Measurements from ENCODE around the gene KSR2. TPM values are rescaled to one million over a fixed set of nuclear protein-coding genes. Genes with fewer than 3 reads are reported as not detected.

KSR2 gene
- total and polyA plus RNA-seq, 10 of the 15 experiments (the other 5 are each of a cell fraction or from before 2014, with no cell fraction given) = under 0.01 to 1.5 (median 0.01) TPM; not detected in 3

- TF ChIP-seq REST (IDR thresholded peaks at IDR 0.05; ENCODE audit: low read depth, low read length) (no peak), ZNF622 (IDR thresholded peaks at IDR 0.05) (no peak), SRF (IDR thresholded peaks at IDR 0.05; ENCODE audit: low read depth in 2 of 2, low read length in 2 of 2) (no peak)
These were observed 244.2 kb downstream of the KSR2 start (continued) for GRCh38 chr12:117724543-117724942.

- H3K4me3 ChIP-seq = no peak overlapping the region
- peaks cover 0 to 2% of the 10 kb centered on the region in 2 experiments; a peak in 1 of 4 replicates for H3K27me3 ChIP-seq (replicated peaks in 1 of 2; ENCODE audit: control insufficient read depth in 2 of 2, insufficient read depth in 2 of 2, low read length in 1 of 2)
- POLR2A ChIA-PET = no interaction called here
- in situ Hi-C loops (cut with MboI) (no loop called here), intact Hi-C loops (cut with micrococcal nuclease; ENCODE audit: unreplicated experiment) (no loop called here)
- H3K9me3 ChIP-seq (replicated peaks; ENCODE audit: control insufficient read depth, insufficient read depth, low read length) = no peaks in the 10 kb centered on the region
- SMC1A ChIA-PET (ENCODE audit: uncharacterized antibody, unreplicated experiment) = no interaction called here
- ATAC-seq (no peak), DNase-seq (ENCODE audit: low read depth, low spot score) (no peak), FAIRE-seq (no peak)
- H3K27ac ChIP-seq (ENCODE audit: control insufficient read depth, insufficient read depth) = no peak overlapping the region
- H3K4me2 ChIP-seq (ENCODE audit: control insufficient read depth, insufficient read depth) = no peak overlapping the region
- H3K4me1 ChIP-seq (ENCODE audit: control insufficient read depth, insufficient read depth, low read length) = no peaks in the 10 kb centered on the region
- no peak overlapping the region for H2AFZ ChIP-seq (ENCODE audit: control insufficient read depth, low read depth, low read length)
- WGBS (ENCODE audit: insufficient coverage, insufficient replicate concordance, low lambda C conversion rate, missing lambda C conversion rate) = 0% methylated on average over 4 of the region's 4 CpGs
- no peak overlapping the region for H3K9ac ChIP-seq (ENCODE audit: control insufficient read depth, insufficient read depth, low read length)
- TF ChIP-seq BHLHE40 (IDR thresholded peaks at IDR 0.05; ENCODE audit: borderline replicate concordance in 1 of 2, low read depth in 2 of 2, low read length in 1 of 2) = no peak
- no peak for TF ChIP-seq ZNF217 (IDR thresholded peaks at IDR 0.05)
- no peak for TF ChIP-seq SREBF2 (IDR thresholded peaks at IDR 0.05; ENCODE audit: low read length)
- no peak for TF ChIP-seq GATAD2B (conservative IDR thresholded peaks at IDR 0.05; ENCODE audit: low read depth)
- TF ChIP-seq HCFC1 (IDR thresholded peaks at IDR 0.05; ENCODE audit: low read length) = no peak
- no peak for TF ChIP-seq CBFB (IDR thresholded peaks at IDR 0.05; ENCODE audit: low read depth)
- no peak for TF ChIP-seq SKIL (IDR thresholded peaks at IDR 0.05; ENCODE audit: low read depth, poor library complexity, severe bottlenecking)
- TF ChIP-seq LARP7 (IDR thresholded peaks at IDR 0.05) = no peak
- no TSS peak for BruUV-seq (replicated peaks)
- H4K20me1 ChIP-seq (ENCODE audit: control insufficient read depth, insufficient read depth) = no peaks in the 10 kb centered on the region
- no peaks in the 10 kb centered on the region for H3K79me2 ChIP-seq (ENCODE audit: control insufficient read depth, insufficient read depth, low read length)
- H3K36me3 ChIP-seq (ENCODE audit: control insufficient read depth in 2 of 2, insufficient read depth in 2 of 2, low read length in 1 of 2) = no peaks in the 10 kb centered on the region
- CTCF ChIA-PET = interaction anchor here (1.4 kb wide), 1 partner anchor 138 kb away, joined by 5 read pairs; no protein-coding TSS in a partner anchor
- RAD21 ChIA-PET (ENCODE audit: unreplicated experiment) = no interaction called here
These were observed 250.2 kb downstream of the KSR2 start for GRCh38 chr12:117718559-117718958.

All from GM12878 (cell line).